HEK293T (cell line): Measurements from ENCODE around the gene RCAN1.

Experiments
- ARNT ChIP-seq: fragments of 450-650 bp; IDR thresholded peaks from 2 replicates; pipeline ENCODE4 v1.6.1; 2017; ENCODE audit warnings: mild to moderate bottlenecking
- BHLHE40 ChIP-seq: fragments of 450-650 bp; IDR thresholded peaks from 2 replicates; pipeline ENCODE4 v1.6.1; 2016; ENCODE audit warnings: mild to moderate bottlenecking, moderate library complexity, borderline replicate concordance
- CTBP1 ChIP-seq: fragments of 450-650 bp; IDR thresholded peaks from 2 replicates; pipeline ENCODE4 v1.6.1; 2016; ENCODE audit warnings: borderline replicate concordance
- FOXA1 ChIP-seq: fragments of 450-650 bp; IDR thresholded peaks from 2 replicates; pipeline ENCODE4 v1.6.1; 2016; ENCODE audit warnings: mild to moderate bottlenecking
- FOXK2 ChIP-seq: fragments of 450-650 bp; IDR thresholded peaks from 2 replicates; pipeline ENCODE4 v1.6.1; 2016; ENCODE audit warnings: mild to moderate bottlenecking
- HDGF ChIP-seq: fragments of 450-650 bp; IDR thresholded peaks from 2 replicates; pipeline ENCODE4 v1.6.1; 2017; ENCODE audit warnings: antibody characterized with exemption, borderline replicate concordance
- L3MBTL2 ChIP-seq: fragments of 450-650 bp; conservative IDR thresholded peaks from 2 replicates; pipeline ENCODE4 v1.6.1; 2016; ENCODE audit warnings: mild to moderate bottlenecking
- NFRKB ChIP-seq: fragments of 450-650 bp; IDR thresholded peaks from 2 replicates; pipeline ENCODE4 v1.6.1; 2016; ENCODE audit warnings: mild to moderate bottlenecking, moderate library complexity
- SP1 ChIP-seq: fragments of 450-650 bp; IDR thresholded peaks from 2 replicates; pipeline ENCODE4 v1.6.1; 2017
- SUZ12 ChIP-seq: fragments of 450-650 bp; IDR thresholded peaks from 2 replicates; pipeline ENCODE4 v1.6.1; 2016; ENCODE audit warnings: mild to moderate bottlenecking
- ZNF384 ChIP-seq: fragments of 450-650 bp; IDR thresholded peaks from 2 replicates; pipeline ENCODE4 v1.6.1; 2016

- TF ChIP-seq SUZ12: no peak
- no peak for TF ChIP-seq L3MBTL2
- TF ChIP-seq FOXK2: no peak
- TF ChIP-seq SP1: no peak
- no peak for TF ChIP-seq NFRKB
- no peak for TF ChIP-seq HDGF
- TF ChIP-seq FOXA1: no peak
- TF ChIP-seq BHLHE40: no peak
- no peak for TF ChIP-seq ARNT
- TF ChIP-seq CTBP1: no peak
- no peak for TF ChIP-seq ZNF384
These were observed 27.5 kb upstream of the RCAN1 start for GRCh38 chr21:34642211-34643075.
